ENCODE measurements around the gene PLA2G6. TPM values are rescaled to one million over a fixed set of nuclear protein-coding genes. Genes with fewer than 3 reads are reported as not detected.

Gene PLA2G6
- total RNA-seq, 1 experiment from 2014 or later, result 36.0 TPM

DNA sequence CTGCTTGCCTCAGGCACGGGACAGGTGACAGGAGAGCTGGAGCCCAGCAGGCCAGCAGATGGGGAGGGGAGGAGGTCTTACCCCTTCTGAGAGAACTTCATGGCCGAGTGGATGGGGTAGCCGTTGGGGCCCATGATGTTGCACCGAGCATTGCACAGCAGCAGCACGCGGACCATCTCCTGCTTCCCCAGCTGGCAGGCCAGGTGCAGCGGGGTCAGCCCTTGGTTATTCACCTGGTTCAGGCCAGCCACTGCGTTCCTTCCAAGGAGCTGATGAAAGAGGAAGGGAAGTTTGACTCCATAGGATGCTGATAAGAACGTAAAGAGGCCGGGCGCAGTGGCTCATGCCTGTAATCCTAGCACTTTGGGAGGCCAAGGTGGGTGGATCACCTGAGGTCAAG lies 41.7 kb downstream of the PLA2G6 start (continued):
- TF ChIP-seq TCF7L2 (IDR thresholded peaks at IDR 0.05; ENCODE audit: borderline replicate concordance, extremely low read depth, insufficient read depth, insufficient read length) (no peak), FOSL1 (IDR thresholded peaks at IDR 0.05; ENCODE audit: low read depth) (no peak)

DNA sequence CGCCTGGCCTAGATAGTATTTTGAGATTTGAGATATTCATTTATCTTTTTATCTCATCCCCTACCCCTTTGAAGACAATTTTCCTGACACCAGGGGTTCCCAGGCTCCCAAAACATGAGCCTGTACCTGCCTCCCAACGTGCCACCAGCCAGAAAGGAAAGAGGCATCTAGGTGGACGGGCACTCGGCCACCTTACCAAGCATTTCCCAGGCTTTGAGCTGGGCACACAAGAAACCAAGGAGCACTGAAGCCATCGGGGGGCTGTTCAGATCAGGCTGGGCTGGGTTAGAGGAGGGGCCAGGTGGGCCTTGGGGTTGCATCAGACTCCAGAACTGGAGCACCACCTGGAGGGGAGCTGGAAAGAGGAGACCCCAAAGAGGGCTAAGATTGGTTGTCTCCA lies 42.7 kb downstream of the PLA2G6 start:
- intact Hi-C loops (cut with micrococcal nuclease), result no loop called here
- no peak overlapping the region for H3K4me2 ChIP-seq (ENCODE audit: low read length)
- H3K9me3 ChIP-seq (ENCODE audit: control insufficient read depth in 1 of 2, insufficient read depth in 1 of 2, low read depth in 1 of 2, low read length in 2 of 2), result no peaks in the 10 kb centered on the region
- ATAC-seq, result no peak
- no peak for DNase-seq (ENCODE audit: low read depth, low spot score)
- H2AFZ ChIP-seq (ENCODE audit: low read depth, low read length, poor library complexity, severe bottlenecking), result no peak overlapping the region
- POLR2A ChIA-PET, result no interaction called here
- TF ChIP-seq JUND (IDR thresholded peaks at IDR 0.05), result no peak
- TF ChIP-seq, protein P1, sequence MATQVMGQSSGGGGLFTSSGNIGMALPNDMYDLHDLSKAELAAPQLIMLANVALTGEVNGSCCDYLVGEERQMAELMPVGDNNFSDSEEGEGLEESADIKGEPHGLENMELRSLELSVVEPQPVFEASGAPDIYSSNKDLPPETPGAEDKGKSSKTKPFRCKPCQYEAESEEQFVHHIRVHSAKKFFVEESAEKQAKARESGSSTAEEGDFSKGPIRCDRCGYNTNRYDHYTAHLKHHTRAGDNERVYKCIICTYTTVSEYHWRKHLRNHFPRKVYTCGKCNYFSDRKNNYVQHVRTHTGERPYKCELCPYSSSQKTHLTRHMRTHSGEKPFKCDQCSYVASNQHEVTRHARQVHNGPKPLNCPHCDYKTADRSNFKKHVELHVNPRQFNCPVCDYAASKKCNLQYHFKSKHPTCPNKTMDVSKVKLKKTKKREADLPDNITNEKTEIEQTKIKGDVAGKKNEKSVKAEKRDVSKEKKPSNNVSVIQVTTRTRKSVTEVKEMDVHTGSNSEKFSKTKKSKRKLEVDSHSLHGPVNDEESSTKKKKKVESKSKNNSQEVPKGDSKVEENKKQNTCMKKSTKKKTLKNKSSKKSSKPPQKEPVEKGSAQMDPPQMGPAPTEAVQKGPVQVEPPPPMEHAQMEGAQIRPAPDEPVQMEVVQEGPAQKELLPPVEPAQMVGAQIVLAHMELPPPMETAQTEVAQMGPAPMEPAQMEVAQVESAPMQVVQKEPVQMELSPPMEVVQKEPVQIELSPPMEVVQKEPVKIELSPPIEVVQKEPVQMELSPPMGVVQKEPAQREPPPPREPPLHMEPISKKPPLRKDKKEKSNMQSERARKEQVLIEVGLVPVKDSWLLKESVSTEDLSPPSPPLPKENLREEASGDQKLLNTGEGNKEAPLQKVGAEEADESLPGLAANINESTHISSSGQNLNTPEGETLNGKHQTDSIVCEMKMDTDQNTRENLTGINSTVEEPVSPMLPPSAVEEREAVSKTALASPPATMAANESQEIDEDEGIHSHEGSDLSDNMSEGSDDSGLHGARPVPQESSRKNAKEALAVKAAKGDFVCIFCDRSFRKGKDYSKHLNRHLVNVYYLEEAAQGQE (IDR thresholded peaks at IDR 0.05; ENCODE audit: low read depth), result no peak
- TF ChIP-seq POLR2AphosphoS5 (IDR thresholded peaks at IDR 0.05; ENCODE audit: low read depth, low read length), result no peak
- TF ChIP-seq SRF (IDR thresholded peaks at IDR 0.05; ENCODE audit: low read depth), result no peak
- TF ChIP-seq SP1 (IDR thresholded peaks at IDR 0.05; ENCODE audit: low read depth), result no peak
- H3K9me2 ChIP-seq (ENCODE audit: insufficient read depth), result no peaks in the 10 kb centered on the region
- CTCF ChIA-PET, result no interaction called here
- no peaks in the 10 kb centered on the region for H3K36me3 ChIP-seq (ENCODE audit: control insufficient read depth in 1 of 2, insufficient read depth in 2 of 2, low read length in 2 of 2)
- no peak overlapping the region for H3K9ac ChIP-seq (ENCODE audit: low read length)
- H3K4me3 ChIP-seq (replicated peaks in 1 of 2; ENCODE audit: low read depth in 1 of 2, low read length in 2 of 2), result no peak overlapping the region
- no peak overlapping the region for H3K27ac ChIP-seq (ENCODE audit: low read depth, low read length)
- H4K20me1 ChIP-seq (ENCODE audit: insufficient read depth), result no peaks in the 10 kb centered on the region
- no peaks in the 10 kb centered on the region for H3K27me3 ChIP-seq (ENCODE audit: insufficient read depth, low read length)
- RAD21 ChIA-PET (ENCODE audit: low non-redundant PET in 1 of 2, low total read pairs in 2 of 2, uncharacterized antibody in 2 of 2, unreplicated experiment in 2 of 2), result no interaction called here
- H3K4me1 ChIP-seq (ENCODE audit: control insufficient read depth in 1 of 2, insufficient read depth in 2 of 2, low read length in 2 of 2), result peaks cover 15 to 25% of the 10 kb centered on the region in 2 experiments
- no TSS peak for BruUV-seq (replicated peaks)
- H3K79me2 ChIP-seq (ENCODE audit: insufficient read depth, low read length), result no peaks in the 10 kb centered on the region
